Measurements from ENCODE around the gene TMEM61. TPM values are rescaled to one million over a fixed set of nuclear protein-coding genes. Genes with fewer than 3 reads are reported as not detected.

The TMEM61 gene
- total RNA-seq, 2 experiments from 2014 or later, result not detected

Other genes with a start within 250 kb of the TMEM61 start
- 1 to 10 TPM; 4.2 TPM for gene PARS2, start 216.1 kb upstream of the TMEM61 start, total RNA-seq
- 1 to 10 TPM; 5.0 to 6.5 TPM for gene TTC22, start 179.3 kb upstream of the TMEM61 start, total RNA-seq
- 100 to 1,000 TPM; 140 to 151 TPM for gene DHCR24, start 93.4 kb upstream of the TMEM61 start, total RNA-seq
- under 1 TPM in 1 of 2 experiments, not detected in 1; 0.05 TPM for gene BSND, start 18.3 kb downstream of the TMEM61 start, total RNA-seq
- gene PCSK9, start 58.9 kb downstream of the TMEM61 start, total RNA-seq, result not detected
- 10 to 100 TPM; 36.7 to 44.1 TPM for gene USP24, start 234.7 kb downstream of the TMEM61 start, total RNA-seq

Data from activated CD8-positive, alpha-beta T cell treated with anti-CD3 and anti-CD28 coated beads, Interleukin-2, amount 10 ng/mL, durations not matched to agents 7 days and 5 days (primary cell).